PC-9 (cell line): ENCODE data around the gene PDLIM7.

Experiments used
- CTCF ChIP-seq: fragments of 200-600 bp; sonication (generic); conservative IDR thresholded peaks from 2 replicates; pipeline ENCODE4 v1.6.1; 2017; ENCODE audit warnings: mixed run types, antibody characterized with exemption, mild to moderate bottlenecking, moderate library complexity
- EZH2 ChIP-seq: fragments of 200-600 bp; sonication (generic); IDR thresholded peaks from 2 replicates; pipeline ENCODE4 v1.8.0; 2017; ENCODE audit warnings: antibody characterized with exemption, low read depth

- TF ChIP-seq CTCF = no peak
- no peak for TF ChIP-seq EZH2
Measured at GRCh38 chr5:177476531-177477233, 20.7 kb downstream of the PDLIM7 start.
